T-helper 9 cell (primary cell): ENCODE data around the gene ATP5PB.
A peak's percentile ranks its signal among the peaks of the same experiment; 100 is the strongest.

Source experiments
- DNase-seq: peaks from one replicate; pipeline ENCODE4 v3.0.0-alpha.2; 2020
- total RNA-seq, 2 donors: gene quantifications; one replicate each; lab custom pipeline; 2026; lab: John Stamatoyannopoulos, UW

The ATP5PB gene
- total RNA-seq: 58.9 to 152 reads per million in 2 donors

GRCh38 chr1:111448918-111449702 lies at the start of gene ATP5PB, which contains the start of gene WDR77:
ATP5PB (plus strand) TSS chr1:111449464; CDS start chr1:111449542, 78 bp downstream.
WDR77 (minus strand) TSS chr1:111449256; CDS start chr1:111449169, 87 bp downstream.
- DNase-seq: peak; percentile 79

- DNase-seq: peak; percentile 32
These were observed 49.3 kb upstream of the ATP5PB start for GRCh38 chr1:111399792-111400610.

GRCh38 chr1:111402083-111402482 lies 47.2 kb upstream of the ATP5PB start:
- no peak for DNase-seq

GRCh38 chr1:111404588-111404987 lies 44.7 kb upstream of the ATP5PB start:
- DNase-seq: no peak

- peak; percentile 26 for DNase-seq
These were observed 42.9 kb upstream of the ATP5PB start for GRCh38 chr1:111406321-111406768.

- no peak for DNase-seq
These were observed 42.0 kb upstream of the ATP5PB start for GRCh38 chr1:111407301-111407700.

GRCh38 chr1:111412839-111413238 lies 36.4 kb upstream of the ATP5PB start:
- no peak for DNase-seq

GRCh38 chr1:111414756-111415155 lies 34.5 kb upstream of the ATP5PB start:
- no peak for DNase-seq

GRCh38 chr1:111415461-111415860 lies 33.8 kb upstream of the ATP5PB start:
- DNase-seq: no peak

- no peak for DNase-seq
These were observed 31.5 kb upstream of the ATP5PB start for GRCh38 chr1:111417755-111418154.

- DNase-seq: no peak
These were observed 30.2 kb upstream of the ATP5PB start for GRCh38 chr1:111419037-111419436.

- DNase-seq: no peak
These were observed 28.9 kb upstream of the ATP5PB start for GRCh38 chr1:111420377-111420776.

GRCh38 chr1:111422546-111423391 lies 26.5 kb upstream of the ATP5PB start:
- no peak for DNase-seq

GRCh38 chr1:111424281-111424680 lies 25.0 kb upstream of the ATP5PB start:
- DNase-seq: no peak

- no peak for DNase-seq
These were observed 12.5 kb upstream of the ATP5PB start for GRCh38 chr1:111436726-111437125.

GRCh38 chr1:111439461-111440351 lies 9.6 kb upstream of the ATP5PB start:
- no peak for DNase-seq

GRCh38 chr1:111441573-111442192 lies 7.6 kb upstream of the ATP5PB start:
- DNase-seq: peak; percentile 46

GRCh38 chr1:111442457-111442856 lies 6.8 kb upstream of the ATP5PB start:
- no peak for DNase-seq

- DNase-seq: no peak
These were observed 5.2 kb upstream of the ATP5PB start for GRCh38 chr1:111444031-111444430.

- DNase-seq: no peak
These were observed 2.7 kb upstream of the ATP5PB start for GRCh38 chr1:111446546-111446945.
